Fibroblast of villous mesenchyme (primary cell): ENCODE results near the gene TSSK2. TPM values are rescaled to one million over a fixed set of nuclear protein-coding genes. Genes with fewer than 3 reads are reported as not detected.

Experiments
- DNase-seq: peaks from one replicate; pipeline ENCODE4 v3.0.0-alpha.2; 2010; ENCODE audit warnings: low read depth
- H3K4me3 ChIP-seq: 2 replicates; pipeline ENCODE4 v1.5.1; 2011; ENCODE audit warnings: low read depth, mild to moderate bottlenecking, low read length
- CTCF ChIP-seq: IDR thresholded peaks from 2 replicates; pipeline ENCODE4 v1.5.1; 2012; ENCODE audit warnings: low read depth, mild to moderate bottlenecking, low read length; ENCODE audit not compliant: insufficient read depth
- total RNA-seq: library from RNA; depleted of rRNA; stranded (reverse); fragments of >200 nt; gene quantifications from 2 replicates; pipeline ENCODE4 v1.2.3, GENCODE V29; 2012

TSSK2 gene
- total RNA-seq, 1 donor: not detected

- no peak overlapping the region for H3K4me3 ChIP-seq
- TF ChIP-seq CTCF: no peak
- no peak for DNase-seq
These were observed 1.2 kb upstream of the TSSK2 start for GRCh38 chr22:19129871-19130270.

GRCh38 chr22:19131685-19132015 is 542 bp downstream of the TSSK2 start:
- no peak overlapping the region for H3K4me3 ChIP-seq
- TF ChIP-seq CTCF: no peak
- no peak for DNase-seq

GRCh38 chr22:19132153-19132552 is 1.0 kb downstream of the TSSK2 start:
- H3K4me3 ChIP-seq: no peak overlapping the region
- TF ChIP-seq CTCF: no peak
- DNase-seq: no peak

GRCh38 chr22:19132693-19133400 is 1.7 kb downstream of the TSSK2 start:
- DNase-seq: no peak
- TF ChIP-seq CTCF: no peak
- H3K4me3 ChIP-seq: no peak overlapping the region

- H3K4me3 ChIP-seq: no peak overlapping the region
- no peak for TF ChIP-seq CTCF
- no peak for DNase-seq
These were observed 2.5 kb downstream of the TSSK2 start for GRCh38 chr22:19133561-19133960.

- no peak for TF ChIP-seq CTCF
- H3K4me3 ChIP-seq: no peak overlapping the region
- DNase-seq: no peak
These were observed 3.2 kb downstream of the TSSK2 start for GRCh38 chr22:19134176-19134831.

- no peak for DNase-seq
- no peak overlapping the region for H3K4me3 ChIP-seq
- TF ChIP-seq CTCF: no peak
These were observed 3.8 kb downstream of the TSSK2 start for GRCh38 chr22:19134874-19135273.
